GM23338 (cell line): ENCODE data around the gene FBRSL1. TPM values are rescaled to one million over a fixed set of nuclear protein-coding genes. Genes with fewer than 3 reads are reported as not detected.

ENCODE experiments used
- ATAC-seq: fragments of 200-7000 bp; cut with Tn5 transposase; 3 replicates; pipeline ENCODE4 v1.9.1; 2020
- DNase-seq: peaks from one replicate; pipeline ENCODE4 v3.0.0-alpha.2; 2015; ENCODE audit warnings: low spot score
- H2AFZ ChIP-seq: fragments of 200-600 bp; sonication (generic); 2 replicates; pipeline ENCODE4 v1.8.0; 2016; ENCODE audit warnings: antibody characterized with exemption, mild to moderate bottlenecking, moderate library complexity
- H3F3A ChIP-seq: fragments of 200-600 bp; sonication (generic); replicated peaks from 2 replicates; pipeline ENCODE4 v1.8.0; 2017; ENCODE audit warnings: antibody characterized with exemption, mixed run types, low read depth
- H3K27ac ChIP-seq: fragments of 200-600 bp; sonication (generic); 2 replicates; pipeline ENCODE4 v1.6.1; 2016; ENCODE audit warnings: low read depth
- H3K27me3 ChIP-seq: fragments of 200-600 bp; sonication (generic); 2 replicates; pipeline ENCODE4 v1.8.0; 2016; ENCODE audit warnings: mild to moderate bottlenecking, mixed run types, moderate library complexity; ENCODE audit not compliant: insufficient read depth
- H3K36me3 ChIP-seq: fragments of 200-600 bp; sonication (generic); 2 replicates; pipeline ENCODE4 v1.8.0; 2016; ENCODE audit warnings: mild to moderate bottlenecking; ENCODE audit not compliant: insufficient read depth
- H3K4me1 ChIP-seq: fragments of 200-600 bp; sonication (generic); 2 replicates; pipeline ENCODE4 v1.8.0; 2016; ENCODE audit warnings: mild to moderate bottlenecking, moderate library complexity; ENCODE audit not compliant: insufficient read depth
- H3K4me2 ChIP-seq: fragments of 200-600 bp; sonication (generic); 2 replicates; pipeline ENCODE4 v1.7.1; 2017; ENCODE audit warnings: mixed run types
- H3K4me3 ChIP-seq: fragments of 200-600 bp; sonication (generic); 2 replicates; pipeline ENCODE4 v1.6.1; 2016; ENCODE audit warnings: mixed run types
- H3K79me2 ChIP-seq: fragments of 200-600 bp; sonication (generic); replicated peaks from 2 replicates; pipeline ENCODE4 v1.8.0; 2017; ENCODE audit warnings: mild to moderate bottlenecking; ENCODE audit not compliant: insufficient read depth
- H3K9me2 ChIP-seq: fragments of 200-600 bp; sonication (generic); 2 replicates; pipeline ENCODE4 v1.8.0; 2017; ENCODE audit not compliant: insufficient read depth
- H4K20me1 ChIP-seq: fragments of 200-600 bp; sonication (generic); replicated peaks from 2 replicates; pipeline ENCODE4 v1.8.0; 2017; ENCODE audit warnings: mild to moderate bottlenecking; ENCODE audit not compliant: insufficient read depth
- H3K27ac Mint-ChIP-seq: 2 replicates; pipeline ENCODE4 v1.8.0; 2020; ENCODE audit warnings: inconsistent platforms, mild to moderate bottlenecking, moderate library complexity, mixed read lengths
- H3K27me3 Mint-ChIP-seq: 3 replicates; pipeline ENCODE4 v1.8.0; 2022; ENCODE audit warnings: low read depth, mild to moderate bottlenecking, moderate library complexity, mixed read lengths, inconsistent platforms; ENCODE audit not compliant: insufficient read depth, poor library complexity
- H3K36me3 Mint-ChIP-seq: 3 replicates; pipeline ENCODE4 v1.8.0; 2021; ENCODE audit warnings: low read depth, mild to moderate bottlenecking, inconsistent platforms, moderate library complexity, mixed read lengths
- H3K4me1 Mint-ChIP-seq: 3 replicates; pipeline ENCODE4 v1.8.0; 2020; ENCODE audit warnings: mild to moderate bottlenecking, inconsistent platforms, mixed read lengths
- H3K4me3 Mint-ChIP-seq: 3 replicates; pipeline ENCODE4 v1.8.0; 2021; ENCODE audit warnings: moderate library complexity, mild to moderate bottlenecking, inconsistent platforms, mixed read lengths
- H3K9me3 Mint-ChIP-seq: 3 replicates; pipeline ENCODE4 v1.8.0; 2020; ENCODE audit warnings: moderate library complexity, mild to moderate bottlenecking, inconsistent platforms, mixed read lengths
- CREB1 ChIP-seq: fragments of 250-450 bp; sonication (Bioruptor Pico); IDR thresholded peaks from 2 replicates; pipeline ENCODE4 v1.5.0; 2020; ENCODE audit warnings: low read depth, mild to moderate bottlenecking, moderate library complexity
- CTCF ChIP-seq, 2 experiments: fragments of 200-600 bp in 1 of 2; sonication (generic) in 1 of 2; conservative IDR thresholded peaks; 2 replicates each; pipeline versions ENCODE4 v1.5.1 to v1.6.1; 2016 to 2017; ENCODE audit warnings: antibody characterized with exemption in 2 of 2, low read depth in 2 of 2, mild to moderate bottlenecking in 2 of 2, moderate library complexity in 1 of 2
- ETS1 ChIP-seq: IDR thresholded peaks from 2 replicates; pipeline ENCODE4 v1.6.1; 2016; ENCODE audit warnings: antibody characterized with exemption
- EZH2phosphoT487 ChIP-seq: fragments of 200-600 bp; sonication (generic); IDR thresholded peaks from one replicate; pipeline ENCODE4 v1.8.1; 2018; ENCODE audit warnings: antibody characterized with exemption; ENCODE audit not compliant: unreplicated experiment
- NANOG ChIP-seq: IDR thresholded peaks from 2 replicates; pipeline ENCODE4 v1.6.1; 2016; ENCODE audit warnings: antibody characterized with exemption, borderline replicate concordance
- POLR2AphosphoS5 ChIP-seq: IDR thresholded peaks from 2 replicates; pipeline ENCODE4 v1.6.1; 2016; ENCODE audit warnings: antibody characterized with exemption, low read depth
- REST ChIP-seq: IDR thresholded peaks from one replicate; pipeline ENCODE4 v1.6.1; 2018; ENCODE audit warnings: antibody characterized with exemption; ENCODE audit not compliant: unreplicated experiment
- polyA plus RNA-seq: library from polyadenylated mRNA; unstranded; fragments of >200 nt; fragmentation: Nextera tagmentation; extraction: Ambion mirVana; gene quantifications from 2 replicates; pipeline ENCODE4 v1.2.1, GENCODE V29; 2016
- total RNA-seq: library from RNA; depleted of rRNA; stranded (reverse); fragments of >200 nt; shearing (Covaris generic); gene quantifications from 2 replicates; pipeline ENCODE4 v1.2.3, GENCODE V29; 2014

The FBRSL1 gene
- total and polyA plus RNA-seq, 2 experiments from 2014 or later, result 37.8 to 89.8 TPM

GRCh38 chr12:132524405-132524804 lies 34.5 kb downstream of the FBRSL1 start (continued):
- TF ChIP-seq REST (no peak), EZH2phosphoT487 (no peak), CREB1 (CRISPR knock-in tag) (no peak)

- Histone ChIP-seq H3K79me2 (no peaks in the 10 kb centered on the region), H3K4me3 (no peak overlapping the region), H3K27ac (no peak overlapping the region), H3K4me1 (peaks cover 3% of the 10 kb centered on the region), H3K9me2 (no peaks in the 10 kb centered on the region), H3K27me3 (peaks cover 11% of the 10 kb centered on the region; the same call in 1 of the 2 replicates), H3K4me2 (no peak overlapping the region), H2AFZ (no peak overlapping the region), H4K20me1 (no peaks in the 10 kb centered on the region), H3K36me3 (no peaks in the 10 kb centered on the region), H3F3A (no peaks in the 10 kb centered on the region)
- peaks cover 6% of the 10 kb centered on the region; the same call in 2 of the 3 replicates for H3K9me3 Mint-ChIP-seq
- peaks cover 5% of the 10 kb centered on the region; the same call in 2 of the 3 replicates for H3K36me3 Mint-ChIP-seq
- H3K27ac Mint-ChIP-seq, result no peak overlapping the region
- peaks cover 19% of the 10 kb centered on the region for H3K27me3 Mint-ChIP-seq
- DNase-seq (no peak), ATAC-seq (no peak)
- H3K4me3 Mint-ChIP-seq, result no peak overlapping the region
- TF ChIP-seq ETS1, result no peak
- TF ChIP-seq NANOG, result no peak
- no peak for TF ChIP-seq POLR2AphosphoS5
- TF ChIP-seq CTCF (conservative IDR thresholded peaks at IDR 0.05; ENCODE audit: low read depth in 2 of 2), result no peak; a peak in 1 of 4 replicates
- peaks cover 9% of the 10 kb centered on the region; the same call in 2 of the 3 replicates for H3K4me1 Mint-ChIP-seq
Measured at GRCh38 chr12:132525011-132525832, 35.3 kb downstream of the FBRSL1 start.
